Measurements from ENCODE around the gene AHCYL2.
"Not testable (repeated sequence)": the region's sequence is repeated elsewhere in the genome, so short reads cannot be mapped to it uniquely, and the experiment has no call there.

The AHCYL2 gene

DNA sequence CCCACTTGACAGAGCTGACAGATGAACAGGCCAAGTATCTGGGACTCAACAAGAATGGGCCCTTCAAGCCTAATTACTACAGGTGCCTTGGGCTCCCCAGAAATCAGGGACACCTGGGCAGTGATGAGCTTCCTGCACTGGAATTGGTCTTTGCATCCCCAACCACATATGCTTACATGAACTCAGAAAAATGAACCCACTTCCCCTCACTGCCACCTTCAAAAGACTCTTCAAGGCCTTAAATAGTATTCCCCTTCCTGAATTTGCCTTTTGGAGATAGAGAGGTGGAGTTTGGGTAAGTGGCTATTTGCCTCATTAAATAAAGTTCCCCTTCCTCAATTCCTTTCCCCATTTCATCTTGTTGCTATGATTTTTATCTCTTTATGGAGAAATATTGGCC, 201.7 kb downstream of the AHCYL2 start:
- DNase-seq (ENCODE audit: low spot score) = no peak

DNA sequence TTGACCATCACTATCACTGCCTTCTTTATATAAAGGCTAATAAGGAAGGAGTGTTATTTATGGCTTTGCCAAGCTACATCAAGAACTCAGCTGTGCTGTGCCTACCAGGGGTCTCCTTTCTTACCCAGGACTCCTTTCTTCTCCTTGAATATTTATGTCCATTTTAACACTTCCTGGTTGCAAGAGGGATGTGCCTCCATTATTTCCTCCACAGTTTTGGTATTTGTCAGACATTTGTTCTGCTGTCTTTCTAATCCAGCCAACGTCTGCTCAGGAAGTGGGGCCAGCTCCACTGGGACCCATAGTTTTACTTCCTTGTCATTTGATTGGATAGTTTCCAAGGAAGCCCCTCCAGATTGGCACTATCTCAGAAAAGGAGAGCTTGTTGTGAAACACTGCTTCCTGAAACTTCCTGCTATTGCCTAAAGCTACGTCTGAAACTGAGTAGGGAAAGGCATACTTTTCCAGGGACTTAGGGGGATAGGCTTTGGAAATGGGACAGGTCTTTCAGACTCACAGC, 202.8 kb downstream of the AHCYL2 start:
- no peak for DNase-seq (ENCODE audit: low spot score)

DNA sequence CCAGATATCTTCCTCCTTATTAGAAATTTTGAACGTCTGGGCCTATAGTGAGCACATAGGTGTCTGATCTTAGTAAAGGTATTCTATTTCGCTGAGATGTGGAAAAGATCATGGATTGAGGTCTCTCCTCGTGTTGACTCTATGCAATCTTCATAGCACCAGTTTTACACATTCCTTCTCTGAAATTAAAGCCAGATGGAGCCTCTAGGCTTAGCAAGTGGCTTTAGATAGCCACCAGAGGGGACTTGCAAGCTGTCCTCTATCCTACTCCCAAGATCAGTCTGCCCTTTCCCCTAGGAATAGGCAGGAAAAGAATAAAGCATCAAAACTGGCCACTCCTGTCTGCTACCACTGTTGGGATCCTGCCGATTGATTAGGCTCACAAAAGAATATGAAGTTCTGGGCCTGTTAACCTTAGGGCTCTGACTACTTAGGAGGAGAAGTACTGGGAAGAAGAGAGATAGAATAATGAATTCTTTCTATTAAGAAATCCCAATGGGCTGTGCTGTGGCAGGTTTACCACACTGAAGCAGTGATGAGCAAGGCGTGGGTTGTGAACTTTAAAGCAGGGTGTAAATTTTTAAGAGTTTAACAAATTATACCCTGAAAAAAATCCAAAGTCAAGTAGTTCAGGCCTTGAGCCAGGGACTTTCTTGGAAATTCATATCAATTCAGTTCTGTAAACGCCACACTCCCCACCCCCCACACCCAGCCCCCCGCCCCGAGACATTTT, 207.2 kb downstream of the AHCYL2 start:
- no peak for DNase-seq (ENCODE audit: low spot score)

DNA sequence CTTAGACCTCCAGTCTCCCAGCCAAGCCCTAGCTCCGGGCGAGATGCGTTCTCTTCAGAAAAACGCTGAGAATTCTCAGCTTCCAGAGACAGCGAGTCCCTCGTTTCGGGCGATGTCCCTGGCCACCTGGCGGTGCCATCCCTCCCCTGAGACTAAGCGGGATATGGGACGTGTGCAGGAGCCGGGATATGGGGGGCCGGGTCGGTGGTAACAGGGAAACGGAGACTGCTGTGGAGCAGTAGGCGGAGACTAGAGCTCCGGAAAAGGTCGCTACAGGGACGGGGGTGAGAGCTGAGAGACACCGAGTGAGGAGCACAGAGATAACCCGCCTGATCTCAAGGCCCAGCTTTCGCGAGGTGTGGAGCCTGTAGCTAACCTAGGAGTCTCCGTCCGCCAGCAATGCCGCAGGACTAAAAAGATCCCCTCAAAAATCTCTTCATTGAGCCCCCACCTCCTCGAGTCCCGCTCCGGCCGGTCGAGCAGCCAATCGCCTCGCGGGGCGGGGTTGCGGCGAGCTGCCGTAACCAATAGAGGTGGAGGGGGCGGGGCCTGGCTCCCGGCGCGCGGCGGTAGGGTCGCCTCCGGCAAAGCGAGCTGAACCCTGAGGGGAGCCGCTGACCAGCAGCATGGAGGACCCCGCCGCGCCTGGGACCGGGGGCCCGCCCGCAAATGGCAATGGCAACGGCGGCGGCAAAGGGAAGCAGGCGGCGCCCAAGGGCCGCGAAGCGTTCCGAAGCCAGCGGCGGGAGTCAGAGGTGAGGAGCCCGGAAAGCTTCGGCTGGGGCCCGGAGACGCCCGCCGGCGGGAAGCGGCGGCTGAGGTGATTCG, 209.2 kb downstream of the AHCYL2 start, which contains the start of gene STRIP2:
TSS of gene STRIP2 (plus strand) at position 586 of the 828 bp plus-strand sequence. CDS start at position 627, 41 bp downstream.
- DNase-seq (ENCODE audit: low spot score) = peak; percentile 84

DNA sequence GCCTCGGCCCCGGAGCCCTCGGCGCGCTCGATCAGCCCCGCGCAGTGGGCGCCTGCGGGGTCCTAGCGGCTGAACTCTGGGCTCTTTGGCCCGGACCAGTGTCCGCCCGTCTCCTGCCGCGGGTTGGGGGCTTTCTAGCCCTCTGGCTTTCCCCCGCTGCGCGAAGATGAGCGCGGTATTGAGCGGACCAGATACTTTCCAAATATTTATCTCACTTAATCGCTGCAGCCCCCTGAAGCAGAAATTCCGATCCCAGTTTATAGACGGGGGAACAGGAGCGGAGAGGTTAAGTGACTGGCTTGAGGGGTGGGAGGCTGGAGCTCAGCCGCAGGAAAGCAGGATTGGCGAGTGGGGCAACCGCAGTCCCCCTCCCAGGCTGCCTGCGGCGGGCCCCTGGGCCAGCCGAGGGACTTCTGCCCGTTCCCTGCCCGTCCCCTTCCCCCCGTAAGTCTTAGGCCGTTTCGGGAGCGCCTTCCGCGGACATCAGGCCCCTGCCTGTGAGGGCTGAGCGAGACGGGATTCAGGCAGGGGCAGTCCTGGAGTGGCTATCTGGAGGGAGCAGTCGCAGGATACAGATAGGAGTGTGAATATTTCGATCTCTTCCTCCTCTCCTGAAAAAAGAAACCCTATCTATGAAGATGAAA, 210.0 kb downstream of the AHCYL2 start:
- peak; percentile 7 for DNase-seq (ENCODE audit: low spot score)

DNA sequence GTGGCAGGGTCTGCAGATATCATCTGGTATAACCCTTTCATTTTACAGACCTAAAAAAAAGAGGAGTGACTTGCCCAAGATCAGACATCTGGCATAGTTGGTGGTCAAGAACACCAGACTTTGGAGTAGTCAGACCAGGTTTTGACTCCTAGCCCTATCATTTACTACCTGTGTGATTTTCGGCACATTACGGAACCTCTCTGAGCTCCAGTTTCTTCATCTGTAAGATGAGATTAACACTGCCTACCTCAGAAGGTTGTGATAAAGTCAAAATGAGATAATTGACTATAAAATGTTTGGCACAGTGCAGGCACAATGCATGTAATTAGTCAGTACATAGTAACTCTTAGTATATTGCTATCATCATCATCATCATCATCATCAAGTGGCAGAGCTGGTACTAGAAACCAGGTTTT, 210.6 kb downstream of the AHCYL2 start:
- DNase-seq (ENCODE audit: low spot score) = no peak

DNA sequence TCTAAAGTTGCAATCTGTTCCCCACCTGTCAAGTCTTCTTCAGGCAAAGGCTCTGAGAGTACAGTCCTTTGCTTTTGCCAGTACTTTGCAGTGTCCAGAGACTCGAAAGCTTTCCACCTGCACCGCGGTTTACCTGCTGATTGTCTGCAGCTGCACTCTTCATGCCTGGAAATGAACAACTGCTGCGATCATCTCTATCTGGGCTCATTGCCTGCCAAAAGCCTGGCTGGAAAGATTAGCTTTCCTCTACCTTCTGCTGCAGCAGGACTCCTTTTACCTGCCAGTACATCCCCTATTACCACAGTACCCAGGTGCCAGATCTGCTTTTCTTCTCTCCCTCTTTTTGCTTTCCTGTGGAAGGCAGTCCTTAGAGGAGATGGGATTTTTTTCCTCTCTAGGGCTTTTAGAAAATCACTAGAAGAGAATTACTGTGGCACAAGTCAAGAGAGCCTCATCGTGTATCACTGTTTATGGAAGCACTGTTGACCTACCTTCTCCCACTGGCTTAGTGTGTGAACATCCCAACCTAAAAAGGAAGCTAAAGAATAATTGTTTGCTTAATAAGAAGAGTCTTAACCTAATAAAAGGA, 211.6 kb downstream of the AHCYL2 start:
- DNase-seq (ENCODE audit: low spot score) = no peak

DNA sequence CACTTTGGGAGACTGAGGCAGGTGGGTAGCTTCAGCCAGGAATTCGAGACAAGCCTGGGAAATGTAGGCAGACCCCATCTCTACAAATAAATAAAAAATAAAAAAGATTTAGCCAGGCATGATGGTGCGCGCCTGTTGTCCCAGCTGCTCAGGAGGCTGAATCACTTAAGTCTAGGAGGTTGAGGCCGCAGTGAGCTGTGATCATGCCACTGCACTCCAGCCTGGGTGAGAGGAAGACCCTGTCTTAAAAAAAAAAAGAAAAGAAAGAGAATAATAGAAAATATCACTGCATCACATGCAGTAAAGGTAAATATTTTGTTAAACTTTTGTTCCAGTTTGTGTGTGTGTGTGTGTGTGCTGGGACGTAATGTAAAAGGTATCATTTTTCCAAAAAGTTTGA, 212.4 kb downstream of the AHCYL2 start:
- no peak for DNase-seq (ENCODE audit: low spot score)

DNA sequence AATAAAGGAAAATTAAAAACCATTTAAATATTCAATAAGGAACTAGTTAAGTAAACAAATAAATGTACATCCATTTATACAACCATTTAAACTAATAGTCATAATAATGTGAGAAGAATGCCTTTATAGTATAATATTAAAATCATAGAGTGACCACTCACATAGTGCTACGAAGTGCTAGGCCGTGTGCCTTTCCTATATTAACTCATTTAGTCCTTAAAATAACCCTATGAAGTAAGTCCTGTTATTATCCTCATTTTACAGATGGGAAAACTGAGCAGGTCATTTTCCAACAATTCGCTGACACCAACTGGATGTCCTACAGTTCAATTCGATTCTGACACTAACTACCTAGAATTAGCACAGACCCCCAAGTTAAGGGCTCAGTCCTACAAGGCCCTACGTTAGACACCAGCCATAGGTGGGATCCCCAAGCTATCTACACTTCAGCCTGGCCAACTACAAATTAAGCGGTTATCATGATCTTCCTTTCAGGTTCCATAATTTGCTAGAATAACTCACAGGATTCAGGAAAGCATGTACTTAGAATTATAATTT, 213.5 kb downstream of the AHCYL2 start:
- DNase-seq (ENCODE audit: low spot score) = no peak

DNA sequence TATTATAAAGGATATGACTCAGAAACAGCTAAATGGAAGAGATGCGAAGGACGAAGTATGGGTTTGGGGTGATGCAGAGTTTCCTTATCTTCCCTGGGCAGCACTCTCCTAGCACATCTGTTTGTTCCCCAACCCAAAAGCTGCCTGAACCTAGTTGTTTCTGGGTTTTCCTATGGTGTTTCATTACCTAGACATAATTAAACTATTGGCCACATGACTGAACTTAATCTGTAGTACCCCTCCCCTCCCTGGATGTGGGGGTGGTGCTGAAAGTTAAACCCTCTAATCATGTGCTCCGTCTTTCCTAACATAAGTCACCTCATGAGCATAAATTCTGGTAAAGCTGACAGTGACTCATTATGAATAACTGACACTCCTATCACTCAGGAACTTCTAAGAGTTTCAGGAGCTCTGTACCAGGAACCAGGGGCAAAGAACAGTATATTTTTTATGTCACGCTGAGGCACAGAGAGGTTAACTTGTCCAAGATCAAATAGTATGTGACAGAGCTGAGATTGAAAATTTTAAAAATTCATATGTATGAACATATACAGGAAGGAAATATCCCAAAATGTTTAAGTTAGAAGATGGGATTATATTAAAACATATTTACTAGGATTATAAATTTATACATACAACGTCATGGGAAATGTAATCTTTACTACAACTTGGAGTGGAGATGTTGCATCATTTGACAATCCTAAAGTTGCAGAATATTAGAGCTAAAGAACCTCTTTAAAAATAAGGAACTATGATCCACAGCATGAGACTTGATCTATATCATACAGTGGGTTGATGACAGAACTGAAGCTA, 214.2 kb downstream of the AHCYL2 start:
- DNase-seq (ENCODE audit: low spot score) = peak; percentile 59

DNA sequence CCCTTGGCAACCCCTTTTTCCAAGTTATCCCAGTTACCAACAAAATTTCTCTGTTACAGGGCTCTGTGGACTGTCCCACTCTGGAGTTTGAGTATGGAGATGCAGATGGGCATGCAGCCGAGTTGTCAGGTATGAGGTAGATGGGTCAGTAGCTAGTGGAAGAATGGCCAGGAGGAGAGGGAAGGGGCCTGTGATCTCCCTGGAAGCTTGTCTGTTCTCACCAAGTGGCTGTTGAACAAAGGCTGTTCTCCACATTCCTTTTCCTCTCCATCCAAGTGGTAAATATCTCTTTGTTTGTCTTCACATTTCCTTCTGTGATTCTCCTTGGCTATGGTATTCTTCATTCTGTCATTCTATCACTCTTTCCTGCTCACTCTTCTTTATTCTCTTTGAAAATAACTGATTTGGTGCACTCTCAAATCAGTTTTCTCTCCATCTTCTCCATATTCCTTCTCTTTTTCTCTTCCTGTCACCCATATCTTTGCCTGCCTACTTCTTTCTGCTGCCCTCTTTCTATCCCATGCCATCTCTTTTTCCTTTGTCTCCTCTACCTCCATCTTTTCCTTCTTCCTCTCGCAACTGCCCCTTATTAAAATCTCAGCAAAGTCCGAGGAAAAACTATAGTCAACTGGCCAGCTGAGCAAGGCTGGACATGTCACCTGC, 215.3 kb downstream of the AHCYL2 start:
- DNase-seq (ENCODE audit: low spot score) = no peak

DNA sequence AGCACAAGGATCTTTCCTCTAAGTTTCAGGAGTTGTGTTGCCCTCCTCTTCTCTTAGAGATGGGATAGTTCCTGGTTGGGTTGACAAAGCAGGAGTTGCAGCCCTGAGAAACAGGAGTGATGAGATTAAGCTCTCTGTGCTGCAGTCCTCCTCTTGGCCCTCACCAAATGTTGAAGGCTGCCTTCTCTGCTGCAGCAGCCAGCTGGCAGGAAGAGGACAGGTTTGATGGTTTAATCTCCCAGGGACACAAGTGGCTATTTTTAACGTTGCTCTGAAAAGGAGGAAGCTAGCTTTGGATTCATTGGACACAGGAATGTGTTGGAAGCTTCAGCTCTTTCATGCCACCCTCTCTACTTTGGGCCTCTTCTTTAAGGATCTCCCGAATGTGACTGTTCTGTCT, 218.8 kb downstream of the AHCYL2 start:
- no peak for DNase-seq (ENCODE audit: low spot score)

DNA sequence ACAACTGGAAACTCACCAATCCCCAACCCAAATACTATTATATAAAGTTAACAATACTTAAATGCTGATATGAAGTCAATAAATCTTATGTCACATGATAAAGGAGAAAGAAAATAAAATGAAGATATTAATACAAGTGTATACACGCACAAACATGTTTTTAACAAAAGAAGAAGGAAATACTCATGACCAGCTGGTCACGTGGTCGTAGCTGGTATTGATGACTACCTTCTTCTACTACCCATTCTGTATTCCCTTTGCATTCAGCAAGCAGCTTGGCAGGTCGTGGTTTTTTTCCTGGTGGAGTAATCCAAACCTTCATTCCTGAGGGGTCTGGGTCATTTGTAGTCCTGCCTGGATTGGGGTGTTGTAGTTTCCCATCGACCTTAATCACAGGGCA, 219.9 kb downstream of the AHCYL2 start:
- DNase-seq (ENCODE audit: low spot score) = not testable (repeated sequence)

DNA sequence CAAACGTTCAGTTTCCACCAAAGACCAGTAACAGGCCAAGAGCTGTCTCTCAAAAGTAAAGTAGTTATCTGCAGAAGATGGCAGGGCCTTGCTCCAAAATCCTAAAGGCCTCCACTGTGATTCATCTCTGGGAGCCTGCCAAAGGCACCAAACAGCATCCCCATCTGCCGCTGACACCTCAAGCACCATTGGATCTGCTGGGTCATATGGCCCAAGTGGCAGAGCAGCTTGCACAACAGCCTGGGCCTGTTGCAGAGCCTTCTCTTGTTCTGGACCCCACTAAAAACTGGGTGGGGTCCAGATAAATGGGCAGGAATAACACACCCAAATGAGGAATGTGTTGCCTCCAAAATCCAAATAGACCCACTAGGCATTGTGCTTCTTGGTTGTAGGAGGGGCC, 222.1 kb downstream of the AHCYL2 start:
- not testable (repeated sequence) for DNase-seq (ENCODE audit: low spot score)

DNA sequence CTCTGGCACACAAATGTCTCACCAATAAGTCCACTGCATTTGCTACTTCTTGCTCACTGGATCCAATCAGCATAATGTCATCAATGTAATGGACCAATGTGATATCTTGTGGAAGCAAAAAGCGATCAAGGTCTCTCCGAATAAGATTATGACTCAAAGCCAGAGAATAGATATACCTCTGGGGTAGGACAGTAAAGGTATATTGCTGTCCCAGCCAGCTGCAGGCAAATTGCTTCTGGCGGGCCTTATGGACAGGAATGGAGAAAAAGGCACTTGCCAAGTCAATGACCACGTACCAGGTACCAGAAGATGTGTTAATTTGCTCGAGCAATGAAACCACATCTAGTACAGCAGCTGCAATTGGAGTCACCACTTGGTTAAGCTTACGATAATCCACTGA, 222.6 kb downstream of the AHCYL2 start:
- DNase-seq (ENCODE audit: low spot score) = not testable (repeated sequence)

DNA sequence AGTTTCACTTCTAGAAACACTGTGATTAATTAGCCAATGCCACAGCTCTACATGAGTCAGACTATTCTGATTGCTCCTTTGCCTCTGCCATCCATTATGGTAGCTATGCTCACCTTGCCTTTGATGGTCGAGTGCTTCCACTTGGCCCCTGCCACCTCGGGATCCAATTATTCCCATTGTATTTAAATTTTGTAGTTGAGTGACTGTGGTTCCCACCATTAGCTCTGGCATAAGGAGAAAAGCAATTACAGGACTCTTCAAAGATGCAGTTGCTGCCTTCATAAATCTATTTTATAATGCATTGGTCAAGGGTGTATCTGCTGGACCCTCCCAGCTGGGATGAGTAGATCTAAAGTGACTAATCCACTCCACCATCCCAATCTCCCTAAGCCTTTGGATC, 223.8 kb downstream of the AHCYL2 start:
- not testable (repeated sequence) for DNase-seq (ENCODE audit: low spot score)

DNA sequence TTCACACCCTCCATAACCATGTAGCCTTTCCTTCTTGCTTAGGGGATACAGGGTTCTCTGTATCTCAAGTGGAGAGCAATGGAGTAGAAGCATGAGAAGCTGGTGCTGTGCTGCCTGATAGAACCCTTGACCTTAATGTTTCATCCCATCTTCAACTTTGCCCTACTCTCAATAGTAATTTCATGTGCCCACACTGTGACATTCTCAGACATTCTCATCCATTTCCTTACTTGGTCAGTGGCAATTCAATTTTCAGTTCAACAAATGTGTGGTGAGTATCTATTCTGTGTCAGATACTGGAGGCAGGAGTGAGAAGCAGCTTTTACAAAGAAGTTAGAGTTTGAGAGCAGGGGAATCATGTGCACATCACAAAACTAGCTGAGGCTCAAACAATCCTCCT, 225.5 kb downstream of the AHCYL2 start:
- no peak for DNase-seq (ENCODE audit: low spot score)

DNA sequence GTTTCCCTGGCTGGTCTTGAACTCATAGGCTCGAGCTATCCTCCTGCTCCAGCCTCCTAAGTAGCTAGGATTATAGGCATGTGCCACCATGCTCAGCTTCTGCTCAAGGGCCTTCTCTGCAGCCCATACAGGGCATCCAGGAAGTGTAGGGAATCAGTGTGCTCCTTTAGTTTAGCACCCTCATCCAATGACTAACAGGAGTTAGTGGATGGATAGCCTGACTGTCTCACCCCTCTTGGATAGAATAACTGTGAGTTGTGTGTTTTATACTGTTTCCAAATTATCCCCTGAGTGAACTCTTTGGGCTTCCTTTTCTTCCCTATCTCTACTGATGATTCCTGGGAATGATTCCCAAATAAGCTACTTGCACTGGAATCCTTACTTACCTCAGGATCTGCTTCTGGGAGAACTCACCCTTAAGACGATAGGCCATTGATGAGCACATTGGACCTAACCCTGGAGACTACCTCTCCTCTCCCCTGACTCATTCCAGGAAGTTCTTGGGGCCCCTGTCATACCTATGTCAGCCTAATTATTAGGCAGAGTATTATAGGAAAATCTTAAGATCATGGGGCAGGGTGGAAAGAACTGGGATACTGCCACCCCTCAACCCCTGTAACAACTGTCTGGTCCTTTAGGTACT, 227.9 kb downstream of the AHCYL2 start:
- DNase-seq (ENCODE audit: low spot score) = no peak

DNA sequence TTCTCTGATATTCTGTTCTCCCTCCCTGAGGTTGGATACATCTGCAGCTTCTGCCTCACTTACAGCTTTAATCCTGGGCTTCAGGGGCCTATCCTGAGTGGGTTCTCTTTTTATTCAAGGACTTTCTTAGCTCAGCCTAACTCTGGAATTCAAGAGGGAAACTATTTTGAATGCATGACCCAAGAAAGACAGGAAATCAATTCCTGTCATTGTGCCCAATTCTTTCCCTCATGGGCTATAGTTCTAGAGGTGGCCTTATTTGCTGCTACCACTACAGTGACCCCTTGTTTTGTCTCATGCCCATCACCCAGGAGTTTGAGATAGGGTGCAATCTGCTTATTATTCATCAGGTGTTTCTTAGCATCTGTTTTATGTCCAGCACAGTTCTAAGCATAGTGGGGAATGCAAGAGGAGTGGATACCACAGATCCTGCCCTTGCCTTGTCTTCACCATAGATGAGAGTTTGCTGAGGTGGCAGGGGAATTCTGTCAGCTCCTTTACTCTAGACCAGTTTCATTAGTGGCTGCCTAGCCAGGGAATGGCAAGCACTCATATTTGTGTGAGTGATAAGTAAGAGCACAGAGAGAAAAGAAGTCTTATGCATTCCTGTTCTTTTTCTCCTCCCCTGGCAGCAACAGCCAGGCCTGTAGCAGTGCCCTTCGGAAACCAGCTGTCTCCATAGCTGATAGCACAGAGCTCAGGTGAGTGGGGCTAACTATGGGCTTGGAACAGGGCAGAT, 228.8 kb downstream of the AHCYL2 start:
- DNase-seq (ENCODE audit: low spot score) = no peak
